NCI-H774 (cell line): ENCODE results near the gene AMN.
A peak's percentile ranks its signal among the peaks of the same experiment; 100 is the strongest.
"Not testable (repeated sequence)": the region's sequence is repeated elsewhere in the genome, so short reads cannot be mapped to it uniquely, and the experiment has no call there.

Source experiments
- DNase-seq: peaks from one replicate; lab custom pipeline; 2025; lab: John Stamatoyannopoulos, UW

AMN gene

DNA sequence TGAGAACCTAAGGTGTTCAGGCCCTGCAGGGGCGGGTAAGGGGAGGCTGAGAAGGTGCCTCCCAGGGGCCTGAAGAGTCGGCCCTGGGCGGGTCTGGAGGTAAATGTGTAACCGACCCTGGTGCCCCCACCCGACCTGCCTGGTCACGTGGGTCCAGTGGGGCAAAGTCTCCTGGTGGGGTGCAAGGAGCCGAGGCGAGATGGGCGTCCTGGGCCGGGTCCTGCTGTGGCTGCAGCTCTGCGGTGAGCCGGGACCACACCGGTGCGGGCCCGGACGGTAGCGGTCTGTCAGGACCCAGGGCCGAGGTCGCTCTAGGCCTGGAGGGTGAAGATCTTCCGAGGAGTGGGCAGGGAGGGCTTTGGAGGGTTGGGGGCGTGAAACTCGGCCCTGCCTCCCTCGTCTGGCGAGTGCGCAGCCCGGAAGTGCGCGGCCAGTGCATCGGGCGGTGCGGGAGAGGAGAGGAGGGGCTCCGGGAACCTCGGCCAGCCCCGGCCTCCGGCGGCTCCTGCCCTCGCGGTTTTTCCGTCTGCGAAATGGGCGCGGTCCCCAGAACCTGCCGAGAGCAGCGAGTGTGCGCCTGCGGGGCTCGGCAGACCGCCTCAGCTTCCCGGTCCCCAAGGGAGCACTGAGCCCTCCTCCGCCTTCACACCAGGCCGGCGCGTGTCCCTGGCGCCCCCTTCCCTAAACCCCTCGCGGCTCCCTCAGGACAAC, at the start of gene AMN:
Gene AMN, plus strand, starts transcription at position 174 of the 711 bp plus-strand sequence. Its CDS starts 26 bp downstream, at position 200.
- DNase-seq = peak; percentile 12

GRCh38 chr14:102873131-102873530, 49.3 kb upstream of the AMN start:
- DNase-seq = no peak

- DNase-seq = no peak
Observed at GRCh38 chr14:102873546-102874061, 48.9 kb upstream of the AMN start.

- peak; percentile 28 for DNase-seq
Observed at GRCh38 chr14:102875652-102876051, 46.8 kb upstream of the AMN start.

DNA sequence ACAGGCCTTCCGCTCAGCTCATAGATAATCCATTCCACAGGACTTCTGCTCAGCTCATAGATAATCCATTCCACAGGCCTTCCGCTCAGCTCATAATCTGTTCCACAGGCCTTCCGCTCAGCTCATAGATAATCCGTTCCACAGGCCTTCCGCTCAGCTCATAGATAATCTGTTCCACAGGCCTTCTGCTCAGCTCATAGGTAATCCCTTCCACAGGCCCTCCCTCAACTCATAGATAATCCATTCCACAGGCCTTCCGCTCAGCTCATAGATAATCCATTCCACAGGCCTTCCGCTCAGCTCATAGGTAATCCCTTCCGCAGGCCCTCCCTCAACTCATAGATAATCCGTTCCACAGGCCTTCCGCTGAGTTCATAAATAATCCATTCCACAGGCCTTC, 45.0 kb upstream of the AMN start:
- not testable (repeated sequence) for DNase-seq

- no peak for DNase-seq
Observed at GRCh38 chr14:102878174-102878969, 44.1 kb upstream of the AMN start.

DNA sequence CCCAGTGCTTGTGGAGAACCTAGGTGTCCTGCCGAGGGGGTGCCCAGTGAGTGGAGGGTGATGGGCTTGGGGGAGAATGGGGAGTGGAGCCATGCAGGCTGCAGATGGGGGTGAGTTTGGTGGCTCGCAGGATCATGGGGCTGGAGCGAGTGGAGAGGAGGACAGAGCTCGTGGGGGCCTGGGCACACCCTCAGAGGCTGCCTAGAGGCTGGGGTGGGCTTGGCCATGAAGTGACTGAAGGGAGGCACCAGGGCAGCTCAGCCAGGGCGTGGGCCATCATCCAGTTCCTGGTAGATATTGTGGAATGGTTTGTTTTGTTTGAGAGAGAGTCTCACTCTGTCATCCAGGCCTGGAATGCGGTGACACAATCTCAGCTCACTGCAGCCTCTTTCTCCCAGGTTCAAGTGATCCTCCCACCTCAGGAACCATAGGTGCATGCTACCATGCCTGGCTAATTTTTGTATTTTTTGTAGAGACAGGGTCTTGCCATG, 43.4 kb upstream of the AMN start:
- DNase-seq = no peak

DNA sequence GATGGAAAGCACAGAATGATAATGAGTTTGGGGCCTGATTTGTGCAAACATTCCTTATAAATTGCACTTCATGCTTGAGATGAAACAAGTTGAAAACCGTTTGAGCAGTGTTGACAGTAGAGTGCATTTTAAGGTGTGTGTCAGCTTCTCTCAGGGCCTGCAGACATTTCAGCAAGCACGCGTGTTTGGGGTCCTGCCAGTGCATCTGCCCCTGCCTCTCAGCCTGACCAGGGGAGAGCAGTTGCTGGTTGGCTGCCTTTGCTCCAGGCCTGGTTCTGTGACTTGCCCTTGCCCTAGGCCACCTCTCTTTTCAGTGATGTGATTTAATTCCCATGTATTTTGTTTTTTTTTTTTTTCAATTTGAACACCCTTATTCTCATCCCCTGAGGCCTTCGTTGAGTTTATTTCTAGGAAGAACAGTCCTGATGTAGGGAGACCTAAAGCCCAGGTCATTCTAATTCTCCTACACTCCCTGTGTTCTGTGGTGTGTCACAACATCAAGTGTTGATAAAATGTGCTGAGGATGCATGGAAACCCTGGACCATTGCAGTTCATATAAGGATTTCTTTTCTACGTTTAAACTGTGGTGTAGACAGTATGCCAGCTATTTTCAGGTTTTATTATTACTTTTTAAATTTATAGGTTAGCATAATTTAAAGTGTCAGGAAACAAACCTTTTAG, 40.1 kb upstream of the AMN start:
- no peak for DNase-seq

GRCh38 chr14:102883089-102883541, 39.3 kb upstream of the AMN start:
- DNase-seq = no peak

- no peak for DNase-seq
Observed at GRCh38 chr14:102883554-102883953, 38.9 kb upstream of the AMN start.

DNA sequence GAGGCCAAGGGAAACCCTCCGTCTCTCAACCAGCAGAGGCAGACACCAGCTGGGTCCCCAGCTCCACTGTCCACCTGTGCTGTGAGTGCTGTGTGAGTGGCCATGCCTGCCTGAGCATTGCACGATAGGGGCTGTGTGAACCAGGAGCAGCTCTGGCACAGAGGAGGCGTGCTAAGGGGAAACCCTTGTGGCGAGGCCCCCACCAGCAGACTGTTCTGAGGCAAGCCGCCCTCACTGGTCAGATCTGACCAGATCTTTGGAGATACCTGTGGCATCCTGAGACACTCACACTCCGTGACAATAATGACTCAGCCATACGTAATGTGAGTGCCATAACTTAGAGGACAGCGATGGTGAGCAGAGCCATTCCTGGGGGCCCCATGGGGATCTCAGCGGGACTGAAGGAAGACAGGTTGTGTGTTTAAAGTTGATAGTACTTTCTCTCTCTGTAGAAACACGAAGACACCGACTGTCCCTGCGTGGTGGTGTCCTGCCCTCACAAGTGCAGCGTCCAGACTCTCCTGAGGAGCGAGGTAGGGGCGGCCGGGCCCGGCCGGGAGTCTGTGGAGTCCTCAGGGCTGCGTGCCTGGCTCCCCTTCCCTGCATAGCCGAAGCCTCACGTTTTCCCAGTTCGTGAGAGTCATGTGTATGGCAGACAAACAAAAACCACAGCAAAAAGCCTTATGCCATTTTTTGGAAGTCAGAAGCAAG, 36.6 kb upstream of the AMN start:
- no peak for DNase-seq

DNA sequence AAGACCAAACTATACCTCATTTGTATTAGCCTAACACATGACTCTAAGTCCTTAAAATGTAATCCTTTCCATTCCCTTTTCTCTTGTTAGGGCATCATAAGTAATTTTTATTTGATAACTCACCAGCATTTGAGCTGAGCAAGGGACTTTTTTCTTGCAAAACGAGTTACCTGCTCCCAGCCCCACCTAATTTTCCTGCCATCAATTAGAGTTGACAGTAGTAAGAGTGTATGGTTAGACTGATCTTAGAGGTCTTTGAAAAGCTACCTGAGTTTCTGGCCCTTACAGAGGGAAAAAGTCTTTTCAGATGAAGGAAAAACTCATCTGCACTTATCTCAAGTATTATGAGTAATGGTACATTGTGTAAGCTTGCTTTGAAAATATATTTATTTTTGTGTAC, 33.7 kb upstream of the AMN start:
- DNase-seq = no peak

GRCh38 chr14:102889615-102890014, 32.8 kb upstream of the AMN start:
- DNase-seq = no peak

- no peak for DNase-seq
Observed at GRCh38 chr14:102891111-102891510, 31.4 kb upstream of the AMN start.

GRCh38 chr14:102891556-102891955, 30.9 kb upstream of the AMN start:
- DNase-seq = no peak

DNA sequence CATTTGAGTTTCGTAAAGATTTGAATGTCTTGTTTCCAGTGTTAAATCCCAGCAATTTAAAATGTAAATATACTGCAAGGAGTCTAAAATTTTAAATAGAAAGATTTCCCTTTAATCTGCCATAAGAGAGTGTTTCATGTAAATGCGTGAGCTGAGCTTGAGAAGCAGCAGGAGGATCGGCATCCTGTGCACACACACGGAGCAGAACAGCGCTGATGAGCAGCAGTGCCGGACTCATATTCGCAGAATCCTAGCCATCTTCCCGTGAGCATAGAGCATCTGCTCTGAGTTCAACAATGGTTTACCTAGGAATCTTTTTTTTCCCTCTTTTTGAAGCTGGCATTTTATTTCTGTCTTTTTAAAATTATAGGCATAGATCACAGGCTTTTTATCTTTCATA, 29.8 kb upstream of the AMN start:
- no peak for DNase-seq

- DNase-seq = no peak
Observed at GRCh38 chr14:102893452-102893851, 29.0 kb upstream of the AMN start.

GRCh38 chr14:102896735-102897134, 25.7 kb upstream of the AMN start:
- not testable (repeated sequence) for DNase-seq

DNA sequence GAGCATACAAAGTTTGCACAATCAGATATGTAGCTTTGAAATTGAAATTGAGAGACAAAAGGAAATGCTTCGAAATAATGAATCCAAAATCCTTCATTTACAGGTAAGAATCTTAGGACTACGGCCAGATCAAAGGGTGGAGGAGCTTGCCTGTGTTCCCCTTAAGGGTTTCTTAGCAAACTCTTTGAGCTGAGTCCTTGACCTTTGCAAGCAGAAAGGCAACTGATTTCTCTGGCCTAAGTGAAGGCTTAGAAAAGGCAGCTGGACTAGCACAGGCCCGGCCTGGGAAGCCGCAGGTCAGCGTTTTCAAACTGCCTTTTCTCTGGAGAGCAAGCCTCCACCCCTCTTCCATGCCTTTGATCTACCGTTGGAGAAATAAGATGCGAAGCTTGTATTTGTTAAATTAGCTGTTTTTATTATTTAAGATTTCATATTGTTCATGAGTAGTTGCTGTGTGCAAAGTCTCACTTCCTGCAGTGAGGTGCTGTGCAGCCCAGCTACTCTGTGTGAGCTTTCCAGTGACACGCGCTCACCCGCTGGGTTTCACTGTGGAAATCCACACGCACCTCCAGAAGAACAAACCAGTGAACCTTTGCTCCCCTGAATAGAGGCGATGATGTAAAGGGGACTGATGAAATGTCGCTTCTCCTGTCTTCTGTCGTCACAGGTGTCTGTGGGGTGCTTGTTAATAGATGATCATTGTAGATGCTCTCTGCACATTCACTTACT, 25.0 kb upstream of the AMN start:
- no peak for DNase-seq

DNA sequence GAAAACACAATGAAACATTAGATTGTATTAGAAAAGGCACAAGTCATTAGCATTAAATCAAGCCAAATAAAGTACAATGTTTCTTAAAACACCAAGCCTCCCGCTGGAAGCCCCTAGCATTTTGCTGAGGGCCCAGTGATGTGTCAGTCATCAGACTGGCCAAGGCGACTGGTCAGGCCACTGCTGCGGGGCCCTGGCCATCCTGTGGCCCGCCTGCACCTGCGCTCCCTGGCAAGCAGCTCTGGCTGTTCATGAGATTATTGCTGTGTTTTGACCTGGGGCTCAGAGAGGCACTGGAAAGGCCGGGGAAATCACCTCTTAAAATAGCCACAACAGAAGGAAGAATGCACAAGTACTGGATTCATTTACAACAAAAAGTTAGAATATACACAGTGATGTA, 24.2 kb upstream of the AMN start:
- DNase-seq = no peak
